ENCODE results near the gene ANKRD61. TPM values are rescaled to one million over a fixed set of nuclear protein-coding genes. Genes with fewer than 3 reads are reported as not detected.
A peak's percentile ranks its signal among the peaks of the same experiment; 100 is the strongest.
"Not testable (repeated sequence)": the region's sequence is repeated elsewhere in the genome, so short reads cannot be mapped to it uniquely, and the experiment has no call there.

Gene ANKRD61
- total RNA-seq, 1 donor from 2014 or later: not detected

DNA sequence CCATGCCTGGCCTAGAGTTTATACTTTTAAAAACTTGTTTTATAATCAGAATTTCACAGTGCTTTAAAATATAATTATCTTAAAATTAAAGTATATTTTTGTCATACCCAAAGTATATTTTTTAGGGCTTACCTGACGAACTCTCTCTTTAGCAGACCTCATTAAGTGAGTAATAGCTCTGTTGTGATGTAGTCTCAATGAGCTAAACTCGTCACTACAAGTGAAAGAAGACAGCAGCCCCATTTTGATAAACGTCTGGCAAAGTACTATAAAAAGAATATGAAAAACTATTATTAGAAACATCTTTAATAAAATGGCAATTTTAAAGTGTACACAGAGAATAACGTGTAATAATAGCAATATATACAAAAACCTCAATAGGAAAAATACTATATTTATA is 18.6 kb downstream of the ANKRD61 start:
- Histone ChIP-seq H3K4me3 (no peak overlapping the region), H3K79me2 (ENCODE audit: low read depth) (peaks cover 27% of the 10 kb centered on the region), H3F3A (ENCODE audit: low read depth) (no peaks in the 10 kb centered on the region), H3K9ac (no peak overlapping the region), H3K27me3 (no peaks in the 10 kb centered on the region), H3K9me3 (ENCODE audit: low read depth) (no peaks in the 10 kb centered on the region), H3K4me2 (no peak overlapping the region), H4K20me1 (ENCODE audit: low read depth) (no peaks in the 10 kb centered on the region), H3K36me3 (peaks cover 13% of the 10 kb centered on the region), H3K4me1 (no peaks in the 10 kb centered on the region), H2AFZ (replicated peaks) (no peak overlapping the region), H3K27ac (no peak overlapping the region)
- Mint-ChIP-seq H3K36me3 (peaks cover 13% of the 10 kb centered on the region), H3K4me3 (no peak overlapping the region), H3K4me1 (no peaks in the 10 kb centered on the region), H3K27ac (no peak overlapping the region), H3K9me3 (no peaks in the 10 kb centered on the region), H3K27me3 (ENCODE audit: insufficient read depth, low read depth) (no peaks in the 10 kb centered on the region)
- DNase-seq (ENCODE audit: low spot score): no peak
- no peak for TF ChIP-seq EZH2 (IDR thresholded peaks at IDR 0.05)
- TF ChIP-seq EZH2phosphoT487 (IDR thresholded peaks at IDR 0.05): no peak
- TF ChIP-seq, protein P1, sequence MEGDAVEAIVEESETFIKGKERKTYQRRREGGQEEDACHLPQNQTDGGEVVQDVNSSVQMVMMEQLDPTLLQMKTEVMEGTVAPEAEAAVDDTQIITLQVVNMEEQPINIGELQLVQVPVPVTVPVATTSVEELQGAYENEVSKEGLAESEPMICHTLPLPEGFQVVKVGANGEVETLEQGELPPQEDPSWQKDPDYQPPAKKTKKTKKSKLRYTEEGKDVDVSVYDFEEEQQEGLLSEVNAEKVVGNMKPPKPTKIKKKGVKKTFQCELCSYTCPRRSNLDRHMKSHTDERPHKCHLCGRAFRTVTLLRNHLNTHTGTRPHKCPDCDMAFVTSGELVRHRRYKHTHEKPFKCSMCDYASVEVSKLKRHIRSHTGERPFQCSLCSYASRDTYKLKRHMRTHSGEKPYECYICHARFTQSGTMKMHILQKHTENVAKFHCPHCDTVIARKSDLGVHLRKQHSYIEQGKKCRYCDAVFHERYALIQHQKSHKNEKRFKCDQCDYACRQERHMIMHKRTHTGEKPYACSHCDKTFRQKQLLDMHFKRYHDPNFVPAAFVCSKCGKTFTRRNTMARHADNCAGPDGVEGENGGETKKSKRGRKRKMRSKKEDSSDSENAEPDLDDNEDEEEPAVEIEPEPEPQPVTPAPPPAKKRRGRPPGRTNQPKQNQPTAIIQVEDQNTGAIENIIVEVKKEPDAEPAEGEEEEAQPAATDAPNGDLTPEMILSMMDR (IDR thresholded peaks at IDR 0.05): no peak

DNA sequence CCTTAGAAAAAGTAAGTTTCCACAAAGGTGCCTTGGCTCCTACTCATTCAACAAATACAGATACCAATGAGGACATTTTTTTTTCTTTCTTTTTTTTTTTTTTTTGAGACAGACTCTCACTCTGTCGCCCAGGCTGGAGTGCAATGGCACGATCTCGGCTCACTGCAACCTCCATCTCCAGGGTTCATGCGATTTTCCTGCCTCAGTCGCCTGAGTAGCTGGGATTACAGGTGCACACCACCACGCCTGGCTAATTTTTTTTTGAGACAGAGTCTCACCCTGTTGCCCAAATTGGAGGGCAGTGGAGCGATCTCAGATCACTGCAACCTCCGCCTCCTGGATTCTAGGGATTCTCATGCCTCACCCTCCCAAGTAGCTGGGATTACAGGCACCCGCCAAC is 20.0 kb downstream of the ANKRD61 start:
- not testable (repeated sequence) for H3K9me3 ChIP-seq (ENCODE audit: low read depth); H3K27ac ChIP-seq; H3K36me3 ChIP-seq; DNase-seq (ENCODE audit: low spot score); H3K4me3 ChIP-seq; H3K27me3 ChIP-seq; H3K27me3 Mint-ChIP-seq (ENCODE audit: insufficient read depth, low read depth); H3F3A ChIP-seq (ENCODE audit: low read depth); H3K27ac Mint-ChIP-seq; H3K4me2 ChIP-seq; H3K4me1 ChIP-seq; H3K4me1 Mint-ChIP-seq; H3K9ac ChIP-seq; H3K4me3 Mint-ChIP-seq; H3K9me3 Mint-ChIP-seq; H2AFZ ChIP-seq (replicated peaks)
- peaks cover 41% of the 10 kb centered on the region for H3K79me2 ChIP-seq (ENCODE audit: low read depth)
- H4K20me1 ChIP-seq (ENCODE audit: low read depth): peaks cover 11% of the 10 kb centered on the region
- H3K36me3 Mint-ChIP-seq: peaks cover 16% of the 10 kb centered on the region

DNA sequence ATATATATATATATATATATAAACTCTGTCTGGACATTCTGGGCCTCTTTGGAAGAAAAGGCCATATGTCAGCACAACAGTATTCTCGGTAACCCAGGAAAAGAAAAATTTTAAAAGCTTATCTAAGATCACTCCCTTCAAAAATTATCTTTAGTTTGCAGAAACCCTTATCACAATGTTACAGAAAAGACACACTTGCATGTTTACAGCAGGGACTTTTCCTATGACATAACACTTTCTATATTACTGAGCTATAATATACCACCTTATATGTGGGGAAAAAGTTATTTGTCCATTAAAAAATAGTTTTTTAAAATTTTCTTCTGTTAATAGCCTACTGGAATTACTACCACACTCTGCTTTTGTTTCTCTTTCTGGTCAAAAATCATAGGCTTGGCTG is 25.4 kb downstream of the ANKRD61 start:
- Histone ChIP-seq H3K9ac (no peak overlapping the region), H3F3A (ENCODE audit: low read depth) (peaks cover 10% of the 10 kb centered on the region), H3K4me2 (peak overlapping the region; percentile 96), H3K4me1 (peaks cover 12% of the 10 kb centered on the region), H4K20me1 (ENCODE audit: low read depth) (peaks cover 30% of the 10 kb centered on the region), H3K9me3 (ENCODE audit: low read depth) (no peaks in the 10 kb centered on the region), H3K36me3 (peaks cover 6% of the 10 kb centered on the region), H3K27ac (no peak overlapping the region), H3K27me3 (no peaks in the 10 kb centered on the region), H3K4me3 (no peak overlapping the region), H2AFZ (replicated peaks) (no peak overlapping the region), H3K79me2 (ENCODE audit: low read depth) (peaks cover 68% of the 10 kb centered on the region)
- no peak overlapping the region for H3K27ac Mint-ChIP-seq
- no peak for TF ChIP-seq EZH2phosphoT487 (IDR thresholded peaks at IDR 0.05)
- TF ChIP-seq EZH2 (IDR thresholded peaks at IDR 0.05): no peak
- TF ChIP-seq, protein P1 (IDR thresholded peaks at IDR 0.05): no peak
- H3K4me1 Mint-ChIP-seq: peaks cover 16% of the 10 kb centered on the region
- H3K27me3 Mint-ChIP-seq (ENCODE audit: insufficient read depth, low read depth): no peaks in the 10 kb centered on the region
- no peak overlapping the region for H3K4me3 Mint-ChIP-seq
- peaks cover 7% of the 10 kb centered on the region for H3K36me3 Mint-ChIP-seq
- no peaks in the 10 kb centered on the region for H3K9me3 Mint-ChIP-seq
- no peak for DNase-seq (ENCODE audit: low spot score)

DNA sequence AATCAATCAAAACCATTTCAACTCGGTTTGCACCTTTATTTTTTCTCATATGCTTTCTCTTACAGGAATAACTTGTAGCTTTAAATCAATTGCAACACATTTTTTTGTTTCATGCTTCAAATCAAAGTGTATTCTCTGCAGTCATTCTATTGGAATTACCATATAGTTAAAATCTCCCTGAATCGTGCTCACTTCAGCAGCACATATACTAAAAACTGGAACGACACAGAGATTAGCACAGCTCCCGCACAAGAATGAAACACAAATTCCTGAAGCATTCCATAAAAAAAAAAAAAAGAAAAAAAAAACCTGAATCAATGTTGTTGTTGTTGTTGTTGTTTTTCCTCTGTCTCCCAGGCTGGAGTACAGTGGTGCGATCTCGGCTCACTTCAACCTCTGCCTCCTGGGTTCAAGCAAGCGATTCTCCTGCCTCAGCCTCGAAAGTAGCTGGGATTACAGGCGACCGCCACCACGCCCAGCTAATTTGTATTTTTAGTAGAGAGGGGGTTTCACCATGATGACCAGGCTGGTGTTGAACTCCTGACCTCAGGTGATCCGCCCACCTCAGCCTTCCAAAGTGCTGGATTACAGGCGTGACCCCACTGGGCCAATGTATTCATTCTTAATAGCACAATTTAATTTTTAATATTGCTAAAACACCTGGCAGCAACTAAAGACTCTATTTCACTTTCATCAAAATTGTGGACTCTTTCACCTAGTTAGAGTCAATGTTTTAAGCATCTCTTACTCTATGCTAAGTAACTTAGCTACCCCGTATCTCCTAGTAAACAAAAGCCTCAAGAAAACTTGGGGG is 26.3 kb downstream of the ANKRD61 start:
- Histone ChIP-seq H3K27ac (no peak overlapping the region), H3K4me1 (peaks cover 12% of the 10 kb centered on the region), H3K4me2 (peak overlapping the region; percentile 96), H3K79me2 (ENCODE audit: low read depth) (peaks cover 60% of the 10 kb centered on the region), H3K4me3 (peak overlapping the region; percentile 83), H3K9me3 (ENCODE audit: low read depth) (no peaks in the 10 kb centered on the region), H3F3A (ENCODE audit: low read depth) (peaks cover 10% of the 10 kb centered on the region), H3K36me3 (peaks cover 6% of the 10 kb centered on the region), H2AFZ (replicated peaks) (no peak overlapping the region), H4K20me1 (ENCODE audit: low read depth) (peaks cover 30% of the 10 kb centered on the region), H3K27me3 (no peaks in the 10 kb centered on the region), H3K9ac (no peak overlapping the region)
- no peaks in the 10 kb centered on the region for H3K27me3 Mint-ChIP-seq (ENCODE audit: insufficient read depth, low read depth)
- peak overlapping the region; percentile 97 for H3K4me3 Mint-ChIP-seq
- no peak for TF ChIP-seq EZH2phosphoT487 (IDR thresholded peaks at IDR 0.05)
- TF ChIP-seq EZH2 (IDR thresholded peaks at IDR 0.05): no peak
- TF ChIP-seq, protein P1 (IDR thresholded peaks at IDR 0.05): no peak
- peaks cover 16% of the 10 kb centered on the region for H3K4me1 Mint-ChIP-seq
- no peaks in the 10 kb centered on the region for H3K9me3 Mint-ChIP-seq
- H3K27ac Mint-ChIP-seq: peak overlapping the region; percentile 42
- H3K36me3 Mint-ChIP-seq: peaks cover 7% of the 10 kb centered on the region
- DNase-seq (ENCODE audit: low spot score): no peak

DNA sequence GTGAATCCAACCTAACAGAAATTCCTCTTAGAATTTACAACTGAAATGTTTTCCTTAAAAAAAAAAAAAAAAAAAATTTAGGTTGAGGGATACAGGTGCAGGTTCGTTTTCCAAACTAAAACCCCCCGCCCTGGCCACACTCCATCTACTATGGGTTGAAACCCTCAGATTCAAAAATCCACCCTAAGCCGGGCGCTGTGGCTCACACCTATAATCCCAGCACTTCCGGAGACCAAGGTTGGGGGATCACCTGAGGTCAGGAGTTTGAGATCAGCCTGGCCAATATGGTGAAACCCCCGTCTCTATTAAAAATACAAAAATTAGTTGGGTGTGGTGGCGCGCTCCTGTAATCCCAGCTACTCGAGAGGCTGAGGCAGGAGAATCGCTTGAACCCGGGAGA is 28.8 kb downstream of the ANKRD61 start:
- not testable (repeated sequence) for H2AFZ ChIP-seq (replicated peaks); H3K36me3 ChIP-seq; H3K36me3 Mint-ChIP-seq; H3K27ac Mint-ChIP-seq; H3K27me3 ChIP-seq; H3K27me3 Mint-ChIP-seq (ENCODE audit: insufficient read depth, low read depth); H3K4me2 ChIP-seq; H3K27ac ChIP-seq; H3F3A ChIP-seq (ENCODE audit: low read depth); DNase-seq (ENCODE audit: low spot score); H3K9me3 ChIP-seq (ENCODE audit: low read depth); H3K9ac ChIP-seq; H3K4me3 ChIP-seq; H3K9me3 Mint-ChIP-seq
- Histone ChIP-seq H4K20me1 (ENCODE audit: low read depth) (peaks cover 29% of the 10 kb centered on the region), H3K4me1 (peaks cover 12% of the 10 kb centered on the region), H3K79me2 (ENCODE audit: low read depth) (peaks cover 40% of the 10 kb centered on the region)
- H3K4me3 Mint-ChIP-seq: peak overlapping the region; percentile 97
- peaks cover 16% of the 10 kb centered on the region for H3K4me1 Mint-ChIP-seq
